ENCODE measurements around the gene APAF1. TPM values are rescaled to one million over a fixed set of nuclear protein-coding genes. Genes with fewer than 3 reads are reported as not detected.

The APAF1 gene
- total and polyA plus RNA-seq, 10 of the 15 experiments (the other 5 are each of a cell fraction or from before 2014, with no cell fraction given), result 4.2 to 19.1 (median 14.2) TPM

GRCh38 chr12:98671459-98671858 is 26.4 kb downstream of the APAF1 start:
- no peak overlapping the region for H2AFZ ChIP-seq (ENCODE audit: control insufficient read depth, low read depth, low read length)
- intact Hi-C loops (cut with micrococcal nuclease; ENCODE audit: unreplicated experiment), result no loop called here
- no peaks in the 10 kb centered on the region for H3K4me1 ChIP-seq (ENCODE audit: control insufficient read depth, insufficient read depth, low read length)
- BruUV-seq (replicated peaks), result no TSS peak
- ChIA-PET RAD21 (ENCODE audit: unreplicated experiment) (no interaction called here), SMC1A (ENCODE audit: uncharacterized antibody, unreplicated experiment) (interaction anchor here (0.9 to 1.1 kb wide), 2 partner anchors 17 to 32 kb away, joined by 3 to 4 read pairs; no protein-coding TSS in a partner anchor), CTCF (interaction anchor here (1.2 kb wide), 1 partner anchor 105 kb away, joined by 8 read pairs; no protein-coding TSS in a partner anchor), POLR2A (no interaction called here)
- H3K27me3 ChIP-seq (replicated peaks in 1 of 2; ENCODE audit: control insufficient read depth in 2 of 2, insufficient read depth in 2 of 2, low read length in 1 of 2), result no peaks in the 10 kb centered on the region
- no peak for FAIRE-seq
- no peak overlapping the region for H3K4me3 ChIP-seq
- no peak for TF ChIP-seq HSF1 (IDR thresholded peaks at IDR 0.05; ENCODE audit: low read depth, low read length)
- no peak for TF ChIP-seq CTCF (IDR thresholded peaks at IDR 0.05 in 2 of 3, conservative IDR thresholded peaks at IDR 0.05 in 1 of 3; ENCODE audit: control insufficient read depth in 2 of 3, extremely low read depth in 1 of 3, insufficient read depth in 1 of 3, low read depth in 3 of 3, low read length in 3 of 3)
- TF ChIP-seq IRF5 (IDR thresholded peaks at IDR 0.05; ENCODE audit: borderline replicate concordance), result no peak
- no peak for TF ChIP-seq BHLHE40 (IDR thresholded peaks at IDR 0.05; ENCODE audit: borderline replicate concordance in 1 of 2, low read depth in 2 of 2, low read length in 1 of 2)
- no peak for TF ChIP-seq PBX3 (IDR thresholded peaks at IDR 0.05; ENCODE audit: insufficient replicate concordance, low read depth, low read length)
- TF ChIP-seq SMAD1 (IDR thresholded peaks at IDR 0.05; ENCODE audit: low read depth, partially characterized antibody), result no peak
- TF ChIP-seq ZNF217 (IDR thresholded peaks at IDR 0.05), result no peak
- TF ChIP-seq YBX1 (IDR thresholded peaks at IDR 0.05), result no peak
- no peak for TF ChIP-seq E4F1 (IDR thresholded peaks at IDR 0.05; ENCODE audit: borderline replicate concordance, partially characterized antibody)
- no peak for TF ChIP-seq IRF4 (IDR thresholded peaks at IDR 0.05; ENCODE audit: low read depth, low read length)
- no peak for TF ChIP-seq ETV6 (conservative IDR thresholded peaks at IDR 0.05 in 1 of 2, IDR thresholded peaks at IDR 0.05 in 1 of 2; ENCODE audit: borderline replicate concordance in 1 of 2, low read depth in 1 of 2)
- no peak for TF ChIP-seq TCF12 (IDR thresholded peaks at IDR 0.05; ENCODE audit: low read depth, low read length)
- TF ChIP-seq RELA (IDR thresholded peaks at IDR 0.05; ENCODE audit: borderline replicate concordance, partially characterized antibody), result no peak
- no peak for TF ChIP-seq TARDBP (IDR thresholded peaks at IDR 0.05; ENCODE audit: borderline replicate concordance)
- H3K27ac ChIP-seq (ENCODE audit: control insufficient read depth, insufficient read depth), result no peak overlapping the region
- H4K20me1 ChIP-seq (ENCODE audit: control insufficient read depth, insufficient read depth), result no peaks in the 10 kb centered on the region
- H3K4me2 ChIP-seq (ENCODE audit: control insufficient read depth, insufficient read depth), result no peak overlapping the region
- WGBS (ENCODE audit: insufficient coverage, insufficient replicate concordance, low lambda C conversion rate, missing lambda C conversion rate), result 98% methylated on average over 7 of the region's 7 CpGs
- no peaks in the 10 kb centered on the region for H3K79me2 ChIP-seq (ENCODE audit: control insufficient read depth, insufficient read depth, low read length)
- no peaks in the 10 kb centered on the region for H3K9me3 ChIP-seq (replicated peaks; ENCODE audit: control insufficient read depth, insufficient read depth, low read length)
- in situ Hi-C loops (cut with MboI), result no loop called here
- peaks cover 0 to 10% of the 10 kb centered on the region in 2 experiments; a peak in 2 of 4 replicates for H3K36me3 ChIP-seq (ENCODE audit: control insufficient read depth in 2 of 2, insufficient read depth in 2 of 2, low read length in 1 of 2)
- no peak overlapping the region for H3K9ac ChIP-seq (ENCODE audit: control insufficient read depth, insufficient read depth, low read length)
- ATAC-seq, result no peak
- DNase-seq (ENCODE audit: low read depth, low spot score), result no peak
